GM18505 (cell line): Measurements from ENCODE around the gene PRODH.
A peak's percentile ranks its signal among the peaks of the same experiment; 100 is the strongest.
"Not testable (repeated sequence)": the region's sequence is repeated elsewhere in the genome, so short reads cannot be mapped to it uniquely, and the experiment has no call there.

Source experiments
- ATAC-seq: cut with Tn5 transposase; IDR thresholded peaks from one replicate; pipeline ENCODE4 v1.9.1; 2021; ENCODE audit not compliant: unreplicated experiment
- POLR2A ChIP-seq: IDR thresholded peaks from 4 replicates; pipeline ENCODE4 v1.6.1; 2011; ENCODE audit warnings: borderline replicate concordance; ENCODE audit not compliant: insufficient read depth, insufficient read length; ENCODE audit errors: extremely low read depth

PRODH gene

DNA sequence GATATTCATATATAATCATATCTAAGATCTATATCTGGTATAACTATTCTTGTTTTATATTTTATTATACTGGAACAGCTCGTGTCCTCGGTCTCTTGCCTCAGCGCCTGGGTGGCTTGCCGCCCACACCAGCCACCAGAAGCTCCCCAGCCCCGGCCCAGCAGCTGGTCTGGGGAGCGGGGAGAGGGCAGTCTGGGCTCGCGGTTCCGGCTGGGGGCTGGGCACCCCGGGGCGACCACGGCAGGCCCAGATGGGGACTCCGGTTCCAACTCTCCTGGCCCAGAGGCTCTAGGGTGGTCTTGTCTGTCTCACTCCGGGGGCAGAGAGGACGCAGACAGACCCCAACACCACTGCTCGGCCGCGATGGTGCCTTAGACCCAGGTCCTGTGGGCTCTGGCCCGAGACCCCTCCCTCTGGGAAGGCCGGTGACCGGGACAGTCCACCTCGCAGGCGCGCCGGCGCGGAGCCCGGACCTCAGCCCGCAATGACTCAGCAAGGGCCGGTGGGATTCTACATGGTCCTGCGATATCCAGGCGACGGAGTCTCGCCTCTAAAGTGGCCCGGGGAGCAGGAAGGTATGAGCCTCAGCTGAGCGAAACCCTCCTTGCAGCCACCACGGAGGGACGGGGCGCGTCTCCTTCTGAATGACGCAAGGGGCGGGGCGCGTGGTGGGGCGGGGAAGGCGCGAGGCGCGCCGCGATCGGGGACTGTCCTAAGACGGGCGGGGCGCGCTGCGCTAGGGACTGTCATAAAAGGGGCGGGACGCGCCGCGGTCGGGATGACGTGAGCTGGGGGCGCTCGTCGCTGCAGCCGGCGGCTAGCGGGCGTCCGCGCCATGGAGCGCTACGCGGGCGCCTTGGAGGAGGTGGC is 30.3 kb downstream of the PRODH start, which contains the start of gene DGCR6:
Gene DGCR6, plus strand, starts transcription at position 781 of the 870 bp plus-strand sequence. Its CDS starts 55 bp downstream, at position 836.
- no peak for TF ChIP-seq POLR2A
- peak; percentile 66 for ATAC-seq

- ATAC-seq = not testable (repeated sequence)
Observed at GRCh38 chr22:18896037-18896657, 39.9 kb downstream of the PRODH start.

- ATAC-seq = not testable (repeated sequence)
Observed at GRCh38 chr22:18893775-18894174, 42.3 kb downstream of the PRODH start.

GRCh38 chr22:18890510-18891192 is 45.4 kb downstream of the PRODH start:
- ATAC-seq = not testable (repeated sequence)

GRCh38 chr22:18888115-18888514 is 48.0 kb downstream of the PRODH start:
- TF ChIP-seq POLR2A = no peak
- ATAC-seq = no peak

DNA sequence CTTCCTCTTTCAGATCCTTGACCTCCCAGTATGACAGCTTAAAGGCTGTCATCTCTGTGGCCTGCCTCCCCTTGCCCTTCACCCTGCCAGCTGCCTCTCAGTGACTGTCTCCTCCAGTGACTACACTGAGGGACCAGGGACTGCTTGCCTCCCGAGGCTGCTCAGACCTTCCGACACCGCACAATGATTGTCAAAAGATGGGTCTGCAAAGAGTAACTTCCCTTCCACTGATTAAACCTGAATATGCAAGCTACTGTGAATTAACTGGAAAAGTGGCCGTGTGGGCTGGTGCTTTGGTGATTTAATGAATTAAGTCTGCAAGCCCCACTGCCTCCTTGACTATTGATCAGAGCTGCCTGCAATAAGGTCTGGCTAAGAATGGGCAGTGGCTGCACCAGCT is 51.6 kb downstream of the PRODH start:
- ATAC-seq = not testable (repeated sequence)

GRCh38 chr22:18881260-18881659 is 54.8 kb downstream of the PRODH start:
- ATAC-seq = not testable (repeated sequence)
